Mesenteric fat pad (tissue), 1 donor: ENCODE measurements around the gene TINAGL1. TPM values are rescaled to one million over a fixed set of nuclear protein-coding genes. Genes with fewer than 3 reads are reported as not detected.

Experiments
- DNase-seq: peaks from one replicate; pipeline ENCODE4 v3.0.0-alpha.2; 2020; ENCODE audit warnings: low spot score
- total RNA-seq: library from RNA; stranded (reverse); fragmentation: NEBNext Ultra II Directional; extraction: Animal tissue kit (Norgen Biotek cat#: 25700); gene quantifications from one replicate; pipeline ENCODE4 v1.2.1, GENCODE V29; 2021
- donor health status: DM: yes; HTN: yes; CAD: no.

Gene TINAGL1
- total RNA-seq, 1 donor from 2014 or later, result 154 TPM

- peak; percentile 90 for DNase-seq
Measured at GRCh38 chr1:31583995-31584868, 7.9 kb downstream of the TINAGL1 start.

- DNase-seq, result peak; percentile 59
Measured at GRCh38 chr1:31584869-31585735, 8.8 kb downstream of the TINAGL1 start.

GRCh38 chr1:31585736-31586365 lies 9.5 kb downstream of the TINAGL1 start:
- DNase-seq, result no peak

DNA sequence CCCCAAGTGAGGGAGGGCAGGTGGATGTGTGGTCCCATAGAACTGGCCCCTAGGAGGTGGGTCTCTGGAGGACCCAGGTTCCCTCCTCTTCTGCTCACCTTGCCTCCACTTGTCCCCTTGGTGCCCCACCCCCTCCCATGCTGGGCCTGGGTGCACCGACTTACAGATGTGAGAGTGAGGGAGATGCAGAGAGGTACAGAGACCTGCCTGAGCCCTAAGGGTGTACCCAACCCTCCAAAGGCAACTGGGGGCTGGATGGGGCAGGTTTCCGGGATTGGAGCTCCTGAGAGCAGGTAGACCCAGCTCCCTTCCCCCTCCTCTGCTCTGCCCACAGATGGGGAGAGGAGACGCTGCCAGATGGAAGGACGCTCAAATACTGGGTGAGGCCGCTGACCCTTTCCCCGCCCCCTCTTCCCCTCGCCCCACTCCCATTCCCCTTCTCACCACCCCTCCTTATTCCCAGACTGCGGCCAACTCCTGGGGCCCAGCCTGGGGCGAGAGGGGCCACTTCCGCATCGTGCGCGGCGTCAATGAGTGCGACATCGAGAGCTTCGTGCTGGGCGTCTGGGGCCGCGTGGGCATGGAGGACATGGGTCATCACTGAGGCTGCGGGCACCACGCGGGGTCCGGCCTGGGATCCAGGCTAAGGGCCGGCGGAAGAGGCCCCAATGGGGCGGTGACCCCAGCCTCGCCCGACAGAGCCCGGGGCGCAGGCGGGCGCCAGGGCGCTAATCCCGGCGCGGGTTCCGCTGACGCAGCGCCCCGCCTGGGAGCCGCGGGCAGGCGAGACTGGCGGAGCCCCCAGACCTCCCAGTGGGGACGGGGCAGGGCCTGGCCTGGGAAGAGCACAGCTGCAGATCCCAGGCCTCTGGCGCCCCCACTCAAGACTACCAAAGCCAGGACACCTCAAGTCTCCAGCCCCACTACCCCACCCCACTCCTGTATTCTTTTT lies 10.3 kb downstream of the TINAGL1 start:
- peak; percentile 79 for DNase-seq

DNA sequence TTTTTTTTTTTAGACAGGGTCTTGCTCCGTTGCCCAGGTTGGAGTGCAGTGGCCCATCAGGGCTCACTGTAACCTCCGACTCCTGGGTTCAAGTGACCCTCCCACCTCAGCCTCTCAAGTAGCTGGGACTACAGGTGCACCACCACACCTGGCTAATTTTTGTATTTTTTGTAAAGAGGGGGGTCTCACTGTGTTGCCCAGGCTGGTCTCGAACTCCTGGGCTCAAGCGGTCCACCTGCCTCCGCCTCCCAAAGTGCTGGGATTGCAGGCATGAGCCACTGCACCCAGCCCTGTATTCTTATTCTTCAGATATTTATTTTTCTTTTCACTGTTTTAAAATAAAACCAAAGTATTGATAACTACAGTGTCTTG lies 11.0 kb downstream of the TINAGL1 start:
- peak; percentile 35 for DNase-seq

DNA sequence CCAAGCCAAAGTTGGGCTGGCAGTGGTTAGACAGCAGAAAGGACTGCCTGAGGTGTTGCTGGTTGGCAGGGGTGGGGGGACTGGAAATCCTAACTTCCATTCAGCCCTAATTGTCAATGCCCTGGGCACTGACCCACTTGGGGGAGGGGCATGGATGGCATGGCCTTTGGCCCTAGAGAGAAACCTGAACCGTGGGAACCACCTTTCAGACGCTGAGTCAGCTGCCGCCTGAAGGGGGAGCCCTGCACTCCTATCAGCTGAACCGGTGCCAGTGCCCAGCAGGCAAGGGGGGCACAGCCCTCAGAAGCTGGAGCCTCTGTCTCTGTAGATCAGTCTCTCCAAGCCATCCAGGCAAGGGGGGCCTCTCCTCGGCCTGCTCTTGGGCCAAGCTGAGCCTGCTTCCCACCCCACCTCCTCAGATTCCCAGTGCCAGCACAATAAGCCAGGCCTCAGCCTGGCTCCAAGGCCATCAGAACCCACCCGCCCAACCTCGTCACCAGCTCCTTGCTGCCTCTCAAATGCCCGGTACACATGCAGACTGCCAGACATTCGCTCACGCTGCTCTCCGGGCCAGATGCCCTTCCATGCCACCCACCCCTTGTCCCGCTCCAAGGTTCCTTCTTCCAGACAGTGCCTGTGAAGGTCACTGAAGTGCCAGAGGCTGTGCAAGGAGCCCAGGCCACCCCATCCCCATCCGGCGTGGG lies 11.6 kb downstream of the TINAGL1 start:
- peak; percentile 90 for DNase-seq

DNA sequence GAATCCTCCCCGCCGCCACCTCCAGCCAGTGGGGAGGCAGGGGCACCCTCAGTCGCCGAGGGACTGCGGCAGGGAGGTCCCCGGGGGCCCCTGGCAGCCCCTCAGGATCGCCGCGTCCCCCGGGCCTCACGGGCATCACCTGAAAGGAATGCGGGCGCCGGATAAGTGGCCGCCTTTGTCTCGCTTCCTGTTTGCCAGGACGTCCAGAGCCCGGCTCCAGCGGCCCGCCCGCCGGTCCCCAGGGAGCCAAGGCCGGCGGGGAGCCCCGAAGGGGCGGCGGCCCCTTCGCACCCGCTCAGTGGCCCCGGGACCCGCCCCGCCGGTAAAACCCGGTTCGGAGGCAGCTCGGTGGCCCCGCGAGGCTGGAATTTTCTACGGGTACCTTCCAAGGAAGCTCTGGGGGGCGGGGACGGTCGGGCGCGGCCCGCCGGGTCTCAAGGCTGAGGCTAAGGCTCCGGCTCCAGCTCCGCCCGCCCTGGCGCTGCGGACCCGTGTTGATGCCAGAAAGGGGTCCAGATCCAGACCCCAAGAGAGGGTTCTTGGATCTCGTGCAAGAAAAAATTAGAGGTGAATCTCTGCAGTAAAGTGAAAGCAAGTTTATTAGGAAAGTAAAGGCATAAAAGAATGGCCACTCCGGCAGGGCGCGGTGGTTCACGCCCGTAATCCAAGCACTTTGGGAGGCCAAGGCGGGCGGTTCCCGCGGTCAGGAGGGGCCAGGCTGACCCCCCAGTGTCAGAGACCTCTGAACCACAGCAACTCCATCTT lies 12.6 kb downstream of the TINAGL1 start:
- peak; percentile 91 for DNase-seq

DNA sequence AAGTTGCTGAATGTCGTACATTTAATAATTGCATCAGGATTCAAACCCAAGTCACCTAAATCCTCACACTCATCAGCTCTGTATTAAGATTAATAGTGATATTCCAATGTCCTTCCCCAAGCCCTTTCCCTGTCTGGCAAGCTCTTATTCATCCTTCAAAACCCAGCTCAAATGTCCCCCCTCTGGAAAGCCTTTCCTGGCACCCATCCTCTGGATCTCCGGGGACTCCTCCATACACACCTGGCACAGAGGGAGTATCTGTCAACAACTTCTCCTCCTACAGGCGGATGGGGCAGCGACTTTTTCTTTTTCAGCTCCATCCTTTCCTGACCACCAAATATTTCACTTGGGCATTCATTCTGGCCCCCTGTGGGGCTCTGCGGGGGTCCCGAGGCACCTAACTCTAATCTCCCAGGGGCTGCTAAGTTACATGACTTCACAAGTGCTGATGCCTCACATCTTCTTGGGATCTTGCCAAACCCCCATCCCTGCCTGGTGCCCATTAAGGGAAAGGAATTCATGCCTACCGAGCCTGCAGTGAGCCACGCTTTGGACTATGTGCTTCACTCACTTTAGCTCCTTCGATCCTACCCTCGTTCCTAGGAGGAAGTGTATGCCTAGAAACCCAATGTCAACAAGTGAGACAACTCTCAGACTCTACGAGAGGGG lies 15.2 kb downstream of the TINAGL1 start:
- peak; percentile 83 for DNase-seq

- DNase-seq, result no peak
Measured at GRCh38 chr1:31592132-31592531, 15.8 kb downstream of the TINAGL1 start.

- no peak for DNase-seq
Measured at GRCh38 chr1:31593136-31593665, 16.9 kb downstream of the TINAGL1 start.

GRCh38 chr1:31593770-31594632 lies 17.7 kb downstream of the TINAGL1 start:
- peak; percentile 93 for DNase-seq

- DNase-seq, result peak; percentile 49
Measured at GRCh38 chr1:31595836-31596736, 19.8 kb downstream of the TINAGL1 start.

- DNase-seq, result no peak
Measured at GRCh38 chr1:31596737-31597097, 20.4 kb downstream of the TINAGL1 start.

DNA sequence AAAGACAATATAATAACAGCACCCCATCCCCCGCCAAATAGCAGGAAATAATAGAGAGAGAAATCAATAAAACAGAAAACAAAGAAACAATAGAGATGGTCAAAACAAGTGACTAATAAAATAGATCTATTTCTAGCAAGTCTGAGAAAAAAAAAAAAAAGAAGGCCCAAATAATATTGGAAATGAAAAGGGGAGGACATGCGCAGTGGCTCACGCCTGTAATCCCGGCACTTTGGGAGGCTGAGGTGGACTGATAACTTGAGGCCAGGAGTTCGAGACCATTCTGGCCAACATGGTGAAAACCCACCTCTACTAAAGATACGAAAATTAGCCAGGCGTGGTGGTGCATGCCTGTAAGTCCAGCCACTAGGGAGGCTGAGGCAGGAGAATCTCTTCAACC lies 22.7 kb downstream of the TINAGL1 start:
- no peak for DNase-seq

GRCh38 chr1:31600641-31601040 lies 24.3 kb downstream of the TINAGL1 start:
- DNase-seq, result no peak

- no peak for DNase-seq
Measured at GRCh38 chr1:31602081-31602480, 25.8 kb downstream of the TINAGL1 start.
